Right lobe of liver (tissue), 4 donors: Measurements from ENCODE around the gene POLR3H.

ENCODE experiments used
- CTCF ChIP-seq, 4 donors: fragments of 200-600 bp in 3 of 4; fragments of 450-650 bp in 1 of 4; IDR thresholded peaks; one replicate each; pipeline versions ENCODE4 v1.5.1 to v1.8.0; 2016 to 2022; ENCODE audit warnings: antibody characterized with exemption in 4 of 4, mild to moderate bottlenecking in 2 of 4
- POLR2A ChIP-seq: fragments of 450-650 bp; IDR thresholded peaks from one replicate; pipeline ENCODE4 v1.6.1; 2017; ENCODE audit warnings: antibody characterized with exemption, mild to moderate bottlenecking
- donor health status: DM: no; HTN: no; CAD: no.
- donor health status: DM: no; HTN: no; CAD: no.
- donor health status: DM: no; HTN: yes; CAD: no.

- no peak for TF ChIP-seq CTCF (IDR thresholded peaks at IDR 0.05)
- TF ChIP-seq POLR2A = no peak
These were observed 65.8 kb downstream of the POLR3H start for GRCh38 chr22:41478473-41478872.
